HG03565 (cell line): ENCODE results near the gene MAT2B.

Experiments used
- ATAC-seq: cut with Tn5 transposase; IDR thresholded peaks from one replicate; pipeline ENCODE4 v1.9.1; 2021; ENCODE audit warnings: mild to moderate bottlenecking, moderate library complexity; ENCODE audit not compliant: unreplicated experiment

The MAT2B gene

DNA sequence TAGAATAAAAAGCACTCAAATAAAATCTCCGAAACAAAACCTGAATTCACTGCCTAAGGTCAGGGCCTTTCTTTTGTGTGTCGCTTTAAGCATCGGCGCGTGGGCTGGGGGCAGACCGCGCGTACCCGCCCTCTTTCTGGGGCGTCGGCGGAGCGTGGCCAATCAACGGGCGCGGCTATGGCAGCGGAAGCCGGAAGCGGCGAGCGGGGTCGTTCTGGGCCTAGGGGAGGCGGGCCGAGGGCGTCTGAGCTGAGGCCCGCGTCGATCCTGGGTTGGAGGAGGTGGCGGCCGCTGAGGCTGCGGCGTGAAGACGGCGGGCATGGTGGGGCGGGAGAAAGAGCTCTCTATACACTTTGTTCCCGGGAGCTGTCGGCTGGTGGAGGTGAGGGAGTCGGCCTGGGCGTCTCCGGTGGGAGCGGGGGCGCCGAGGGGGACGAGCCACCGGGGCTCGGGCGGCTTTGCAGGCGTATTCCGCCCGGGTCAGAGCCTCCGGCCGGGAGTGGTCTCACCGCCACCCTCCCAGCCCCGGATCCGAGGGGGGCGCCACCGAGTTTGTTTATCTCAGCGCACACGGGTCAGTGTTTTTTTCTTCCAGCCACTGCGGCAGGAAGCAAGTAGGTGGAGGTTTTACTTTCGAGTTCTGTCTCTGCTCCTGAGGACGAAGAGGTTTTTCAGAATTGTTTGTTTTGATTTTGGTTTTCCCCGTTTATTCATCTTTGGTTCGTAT, at the start of gene MAT2B:
TSS of gene MAT2B (plus strand) at position 252 of the 727 bp plus-strand sequence. CDS start at position 320, 68 bp downstream.
- peak; percentile 78 for ATAC-seq

DNA sequence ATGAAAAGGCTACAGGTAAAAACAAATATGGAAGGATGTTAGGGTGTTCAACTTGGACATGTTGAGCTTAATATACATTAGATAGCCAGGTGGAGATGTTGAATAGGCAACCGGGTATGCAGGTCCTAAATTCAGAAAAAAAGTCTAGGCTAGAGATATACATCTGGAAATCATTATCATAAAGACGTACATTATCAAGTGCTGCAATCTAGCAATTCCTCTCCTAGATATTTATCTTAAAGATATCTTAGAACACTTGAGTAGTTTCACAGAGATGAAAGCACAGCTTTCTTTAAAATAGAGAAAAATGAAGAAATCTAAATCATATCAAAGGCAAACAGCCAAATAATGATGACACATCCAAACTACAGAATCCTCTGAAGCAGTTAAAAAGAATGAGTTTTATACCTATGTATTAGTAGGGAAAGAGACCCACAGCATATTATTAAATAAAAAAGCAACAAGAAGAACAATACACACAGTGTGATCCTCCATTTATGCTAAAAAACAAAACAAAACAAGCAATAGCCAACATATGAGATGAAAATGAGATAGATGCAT, 49.3 kb upstream of the MAT2B start:
- ATAC-seq = no peak

DNA sequence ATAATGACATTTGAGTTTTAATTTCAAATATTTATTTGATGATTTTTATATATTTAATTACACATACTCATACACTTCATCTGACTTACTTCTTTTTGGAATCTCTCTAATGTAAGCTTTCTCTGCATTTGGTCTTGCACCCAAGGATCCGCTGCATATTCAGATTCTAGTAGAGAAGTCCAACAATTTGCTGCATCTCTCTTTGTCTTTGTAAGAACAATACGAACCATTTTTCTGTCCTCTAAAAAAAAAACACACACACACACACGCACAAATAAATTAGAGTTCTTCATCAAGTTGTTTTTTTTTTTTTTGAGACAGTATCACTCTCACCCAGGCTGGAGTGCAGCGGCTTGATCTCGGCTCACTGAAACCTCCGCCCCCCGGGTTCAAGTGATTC, 48.6 kb upstream of the MAT2B start:
- no peak for ATAC-seq

DNA sequence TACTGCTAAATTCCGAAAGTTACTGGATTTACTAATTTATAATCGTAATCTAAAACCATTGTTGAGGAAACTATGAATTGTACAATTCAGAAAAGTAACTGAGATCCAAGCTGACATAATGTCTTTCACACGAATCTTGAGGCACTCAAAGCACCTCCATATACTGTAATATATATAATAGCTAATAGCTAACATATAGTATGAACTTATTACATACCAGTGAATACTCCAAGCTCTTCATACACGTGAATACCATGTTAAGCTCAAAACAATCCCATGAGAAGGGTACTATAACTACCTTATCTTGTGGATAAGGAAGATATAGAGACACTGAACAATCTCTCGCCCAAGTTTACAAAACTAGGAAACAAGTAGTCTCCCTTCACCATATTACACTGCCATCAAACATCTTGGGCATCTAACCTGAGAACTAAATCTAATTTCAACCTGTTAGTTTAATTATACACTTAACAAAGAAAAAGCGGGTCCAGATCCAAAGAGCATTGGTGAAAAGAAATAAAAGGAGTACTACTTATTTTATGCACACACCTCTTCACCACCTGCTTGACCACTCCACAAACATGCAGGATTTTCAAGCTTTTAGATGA, 46.5 kb upstream of the MAT2B start:
- ATAC-seq = no peak

DNA sequence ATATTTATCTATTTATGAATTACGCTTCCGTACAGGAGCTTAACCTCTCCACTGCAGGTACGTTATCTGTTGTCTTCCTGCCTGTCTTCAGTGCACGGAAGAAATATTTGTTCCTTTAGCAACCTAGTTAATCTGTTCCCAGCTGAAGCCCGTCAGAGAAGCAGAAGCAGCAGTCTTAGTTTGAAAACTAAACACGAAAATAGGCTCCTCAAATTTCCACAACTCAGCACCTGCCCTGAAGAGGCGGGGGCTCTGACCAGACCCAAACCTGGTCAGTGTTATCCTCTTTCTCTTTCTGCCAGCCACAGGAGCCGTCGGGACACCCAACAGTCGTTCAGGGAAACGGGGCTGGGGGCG, 46.0 kb upstream of the MAT2B start:
- no peak for ATAC-seq

DNA sequence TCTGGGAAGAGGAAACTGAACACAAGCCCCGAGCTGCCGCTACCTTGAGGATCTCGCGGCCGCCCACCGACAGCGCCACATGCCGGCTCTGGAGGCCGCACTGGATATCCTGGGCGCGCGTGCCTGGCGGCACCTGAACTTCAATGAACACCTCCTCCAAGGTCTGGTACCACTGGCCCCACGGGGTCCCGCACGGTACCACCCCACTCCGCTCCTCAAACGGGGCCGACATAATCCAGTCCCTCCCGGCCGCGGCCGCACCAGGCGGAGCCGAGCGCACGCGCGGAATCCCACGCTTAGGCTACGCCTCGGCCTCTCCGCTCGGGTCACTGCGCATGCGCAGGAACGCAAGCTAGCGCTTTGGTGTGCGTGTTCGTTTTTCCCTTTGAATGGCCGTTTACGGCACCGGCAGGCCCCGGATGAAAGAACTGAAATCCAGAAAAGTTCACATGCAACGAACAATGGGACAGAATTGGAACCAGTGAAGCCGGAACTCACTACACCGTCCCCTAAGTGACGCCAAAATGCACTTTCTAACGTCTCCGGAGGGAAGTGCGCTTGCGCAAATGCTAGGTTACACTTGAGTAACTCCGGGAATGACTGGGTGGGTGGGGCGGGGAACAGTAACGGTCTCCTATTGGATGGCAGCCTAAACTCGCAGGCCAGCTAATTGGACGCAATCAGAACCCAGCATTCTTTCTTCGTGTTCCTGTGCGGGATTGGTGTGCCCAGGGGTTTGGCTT, 45.4 kb upstream of the MAT2B start, which contains the start of gene NUDCD2:
TSS of gene NUDCD2 (minus strand) at position 284 of the 743 bp plus-strand sequence. CDS start at position 232, 52 bp downstream.
- ATAC-seq = peak; percentile 71

DNA sequence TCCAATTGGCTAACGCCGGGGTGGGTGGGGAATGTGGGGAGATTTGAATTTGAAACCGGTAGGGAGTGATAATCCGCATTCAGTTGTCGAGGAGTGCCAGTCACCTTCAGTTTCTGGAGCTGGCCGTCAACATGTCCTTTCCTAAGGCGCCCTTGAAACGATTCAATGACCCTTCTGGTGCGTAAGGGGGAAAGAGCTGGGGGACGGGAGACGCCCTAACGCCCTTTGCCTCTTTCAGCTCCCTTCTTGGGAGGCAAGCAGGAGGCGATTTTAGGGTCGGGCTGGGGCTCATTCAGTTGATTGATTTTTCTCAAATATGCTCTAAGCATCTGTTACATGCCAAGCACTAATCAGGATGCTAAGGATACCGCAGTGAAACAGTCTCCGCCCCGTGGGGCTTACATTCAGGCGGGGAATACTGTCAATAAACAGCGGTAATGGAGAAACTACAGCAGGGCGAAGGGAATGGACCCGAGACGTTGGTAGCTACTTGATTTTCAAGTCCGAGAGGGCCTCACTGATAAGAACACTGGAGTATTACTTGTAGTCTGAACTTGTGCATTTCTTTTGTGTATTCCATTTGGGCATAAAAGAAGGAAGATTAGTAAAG, 44.8 kb upstream of the MAT2B start, which contains the start of gene HMMR:
TSS of gene HMMR (plus strand) at position 71 of the 610 bp plus-strand sequence. CDS start at position 132, 61 bp downstream.
- ATAC-seq = no peak

DNA sequence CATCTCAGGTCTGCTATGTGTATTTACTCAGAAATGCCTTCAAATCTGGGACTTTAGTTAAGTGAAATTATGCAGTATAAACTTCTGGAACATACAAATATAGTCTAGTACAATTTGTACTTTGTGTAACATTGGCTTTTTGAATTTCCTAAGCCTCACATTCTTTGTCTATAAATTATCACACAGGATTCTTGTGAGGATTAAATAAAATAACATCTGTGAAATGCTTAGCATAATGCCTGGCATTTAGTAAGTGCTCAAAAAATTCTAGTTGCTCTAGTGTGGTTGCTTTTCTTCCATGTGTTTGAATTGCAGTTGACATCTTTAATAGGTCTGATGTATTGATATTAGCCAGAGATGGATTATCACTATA, 42.4 kb upstream of the MAT2B start:
- ATAC-seq = no peak

DNA sequence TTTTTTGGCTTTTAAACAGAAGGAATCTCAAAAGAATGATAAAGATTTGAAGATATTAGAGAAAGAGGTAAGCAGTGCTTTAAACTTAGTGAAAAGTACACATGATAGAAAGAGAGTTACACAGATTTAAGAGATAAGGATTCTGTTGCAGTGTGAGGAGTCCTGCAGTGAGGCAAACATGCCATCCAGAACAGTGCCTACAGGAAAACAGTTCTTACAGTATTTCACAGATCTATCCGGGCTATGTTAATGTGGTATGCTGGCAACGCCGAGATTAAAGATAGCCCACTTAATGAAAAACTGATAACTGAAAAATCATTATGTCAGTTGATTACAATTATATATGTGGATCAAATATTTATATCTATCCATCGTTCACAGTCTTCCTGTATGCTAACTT, 37.7 kb upstream of the MAT2B start:
- ATAC-seq = no peak

DNA sequence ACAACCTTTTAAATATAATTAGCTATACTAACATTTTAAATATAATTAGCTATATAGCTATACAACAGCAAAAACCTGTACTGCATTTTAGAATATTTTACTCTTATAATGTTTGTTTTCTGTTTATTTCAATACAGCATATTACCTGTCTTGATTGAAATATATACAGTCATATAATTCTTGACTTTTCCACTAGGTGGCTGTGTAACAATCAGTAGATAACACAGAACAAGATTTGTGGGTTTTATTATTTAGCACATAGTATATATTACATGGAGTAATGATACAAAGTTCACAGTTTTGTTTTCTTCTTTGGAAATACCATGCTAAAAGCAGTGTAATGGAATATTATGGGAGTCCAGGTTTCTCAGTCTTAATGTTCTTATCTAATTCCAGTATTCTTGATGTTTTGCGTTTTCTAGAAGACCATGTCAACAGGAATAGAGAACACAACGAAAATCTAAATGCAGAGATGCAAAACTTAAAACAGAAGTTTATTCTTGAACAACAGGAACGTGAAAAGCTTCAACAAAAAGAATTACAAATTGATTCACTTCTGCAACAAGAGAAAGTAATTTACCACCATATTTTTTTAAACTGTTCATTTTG, 31.7 kb upstream of the MAT2B start:
- ATAC-seq = peak; percentile 67

DNA sequence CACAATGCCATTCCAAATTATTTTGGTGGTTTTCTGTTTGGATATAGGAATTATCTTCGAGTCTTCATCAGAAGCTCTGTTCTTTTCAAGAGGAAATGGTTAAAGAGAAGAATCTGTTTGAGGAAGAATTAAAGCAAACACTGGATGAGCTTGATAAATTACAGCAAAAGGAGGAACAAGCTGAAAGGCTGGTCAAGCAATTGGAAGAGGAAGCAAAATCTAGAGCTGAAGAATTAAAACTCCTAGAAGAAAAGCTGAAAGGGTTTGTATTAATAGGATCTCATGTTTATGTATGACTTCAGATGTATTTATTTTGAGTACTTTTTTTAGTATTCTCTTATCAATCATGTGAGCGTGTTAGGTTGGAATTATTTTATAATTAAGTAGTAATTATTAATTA, 30.0 kb upstream of the MAT2B start:
- ATAC-seq = no peak

DNA sequence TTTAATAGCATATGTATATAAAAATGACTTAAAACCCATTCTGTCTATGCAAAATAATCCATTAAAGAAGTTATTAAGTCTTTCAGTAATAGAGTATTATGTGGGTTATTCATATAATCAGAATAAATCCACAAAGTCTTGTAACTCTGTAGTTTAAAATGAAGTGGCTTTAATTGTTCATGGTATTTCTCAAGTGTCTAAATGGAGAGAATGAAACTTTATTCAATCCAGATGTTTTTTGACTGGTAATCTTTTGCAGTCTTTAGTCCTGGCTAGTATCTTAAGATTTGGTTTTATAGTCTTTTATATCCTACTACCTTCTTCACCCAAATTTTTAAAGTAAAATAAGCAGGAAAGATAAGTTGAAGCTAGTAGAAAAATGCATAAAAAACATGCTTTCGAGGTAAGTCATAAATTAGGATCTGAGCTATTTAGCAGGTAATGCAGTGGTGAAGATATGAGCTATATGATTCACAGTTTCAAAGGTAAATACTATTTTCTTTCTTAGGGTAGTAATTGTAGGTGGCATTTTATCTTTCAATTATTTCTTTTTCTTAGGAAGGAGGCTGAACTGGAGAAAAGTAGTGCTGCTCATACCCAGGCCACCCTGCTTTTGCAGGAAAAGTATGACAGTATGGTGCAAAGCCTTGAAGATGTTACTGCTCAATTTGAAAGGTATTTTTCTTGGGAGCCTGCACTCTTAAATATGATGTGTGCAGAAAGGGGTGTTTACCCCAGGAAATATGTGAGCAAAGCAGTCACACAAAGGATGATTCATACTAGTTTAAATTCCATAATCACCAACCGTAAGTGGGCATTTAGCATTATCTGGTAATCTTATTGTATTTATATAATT, 27.1 kb upstream of the MAT2B start:
- no peak for ATAC-seq

DNA sequence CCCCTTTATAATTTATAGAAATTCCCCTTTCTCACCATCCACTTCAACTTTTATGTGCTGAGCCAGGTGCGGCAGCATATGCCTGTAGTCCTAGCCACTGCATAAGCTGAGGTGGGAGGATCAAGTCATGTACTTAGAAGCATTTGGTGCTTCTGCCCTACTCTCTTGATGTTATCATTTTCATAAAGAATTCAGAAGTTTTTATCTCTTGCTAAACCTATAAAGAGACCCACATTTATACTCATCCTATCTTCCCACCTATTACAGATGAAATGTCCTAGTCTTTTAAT, 26.5 kb upstream of the MAT2B start:
- no peak for ATAC-seq

DNA sequence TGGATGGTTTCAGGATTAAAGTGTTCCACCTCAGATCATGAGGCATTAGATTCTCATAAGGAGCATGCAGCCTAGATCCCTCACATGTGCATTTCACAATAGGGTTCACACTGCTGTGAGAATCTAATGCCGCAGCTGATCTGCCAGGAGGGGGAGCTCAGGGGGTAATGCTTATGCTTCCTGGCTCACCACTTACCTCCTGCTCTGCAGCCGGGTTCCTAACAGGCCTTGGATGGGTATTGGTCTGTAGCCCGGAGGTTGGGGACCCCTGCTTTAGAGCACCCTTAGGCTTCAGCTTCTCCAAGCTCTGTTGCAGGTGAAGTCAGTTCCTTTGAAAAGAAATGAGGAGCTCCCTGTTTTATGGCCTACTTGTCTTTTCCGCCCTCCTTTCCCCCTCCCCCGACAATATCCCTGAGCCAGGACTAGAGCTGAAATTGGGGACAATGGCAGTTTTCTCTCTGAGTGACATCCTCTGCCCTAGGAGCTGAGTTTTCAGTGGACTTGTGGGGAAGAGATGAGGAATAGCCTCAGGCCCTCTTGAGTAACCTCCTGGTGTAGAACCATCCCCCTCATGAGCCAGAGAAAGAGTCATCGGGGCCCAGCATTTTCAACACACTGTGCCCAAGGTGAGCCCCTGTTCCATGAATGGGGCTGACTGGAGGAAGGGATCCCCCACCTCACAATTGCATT, 16.2 kb upstream of the MAT2B start:
- ATAC-seq = no peak

DNA sequence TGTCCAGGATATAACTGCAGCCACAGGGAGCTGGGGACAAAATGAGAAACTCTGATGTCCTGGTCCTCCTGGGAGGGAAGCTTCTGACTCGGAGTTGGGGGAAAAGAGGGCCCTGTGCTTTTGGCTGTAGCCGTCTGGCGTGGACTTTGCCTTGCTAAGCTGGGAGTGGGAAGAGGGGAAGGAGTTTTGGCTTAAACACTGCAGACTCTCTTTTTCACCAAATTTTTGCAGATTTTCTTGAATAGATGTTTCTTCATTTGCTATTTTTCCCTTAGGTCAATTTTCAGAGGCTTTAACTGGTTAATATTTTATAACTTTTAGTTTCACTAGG, 15.7 kb upstream of the MAT2B start:
- ATAC-seq = no peak

DNA sequence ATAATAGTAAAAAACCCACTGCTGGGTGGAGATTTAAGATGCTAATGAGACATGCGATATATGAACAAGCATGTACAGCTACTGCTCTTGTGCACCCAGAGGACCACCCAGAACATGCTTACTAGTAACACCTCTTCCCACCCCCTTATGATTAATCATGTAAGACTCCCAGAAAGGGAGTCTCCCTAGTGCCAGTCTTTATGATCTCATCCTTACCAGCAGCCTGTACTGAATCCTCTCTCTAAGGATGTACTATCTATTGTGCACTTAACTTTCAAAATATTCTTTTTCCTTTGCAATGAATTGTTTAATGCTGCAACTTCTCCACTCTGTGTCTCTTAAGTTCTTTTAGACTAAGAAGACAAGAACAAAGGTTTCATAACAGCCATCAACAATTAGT, 9.1 kb upstream of the MAT2B start:
- no peak for ATAC-seq

DNA sequence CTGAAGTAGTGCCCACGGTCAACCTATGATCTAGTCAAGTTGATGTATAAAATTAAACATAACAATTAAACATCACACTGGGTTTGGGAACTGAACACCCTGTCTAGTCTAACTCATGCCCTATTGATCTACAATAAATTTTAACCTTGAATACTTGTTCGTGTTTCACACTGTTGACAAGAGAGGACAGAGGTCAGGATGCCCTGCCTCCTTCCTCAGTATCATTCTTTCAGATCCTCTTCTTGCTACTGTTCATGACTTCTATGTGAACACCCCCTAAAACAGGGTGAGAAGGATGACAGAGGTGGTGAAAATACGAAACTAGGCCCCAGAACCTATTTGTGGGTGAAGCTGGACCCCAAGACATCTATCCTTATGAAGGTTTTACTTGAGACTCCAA, 8.1 kb upstream of the MAT2B start:
- no peak for ATAC-seq

DNA sequence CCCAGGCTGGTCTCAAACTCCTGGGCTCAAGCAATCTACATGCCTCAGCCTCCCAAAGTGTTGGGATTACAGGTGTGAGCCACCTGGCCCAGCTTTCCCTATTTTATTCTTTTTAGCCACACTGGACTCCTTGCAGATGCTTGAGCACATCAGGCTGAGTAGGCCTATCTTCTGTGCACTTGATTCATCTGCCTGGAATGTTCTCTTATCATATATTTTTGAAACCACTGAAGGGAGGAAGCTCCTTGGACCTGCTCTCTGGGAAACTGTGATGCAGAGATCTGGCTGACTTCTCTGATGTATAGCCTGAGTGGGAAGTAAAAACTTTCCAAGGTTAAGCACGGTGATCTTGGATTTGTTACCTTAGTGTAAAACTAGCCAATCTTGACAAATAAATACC, 6.5 kb upstream of the MAT2B start:
- ATAC-seq = no peak

DNA sequence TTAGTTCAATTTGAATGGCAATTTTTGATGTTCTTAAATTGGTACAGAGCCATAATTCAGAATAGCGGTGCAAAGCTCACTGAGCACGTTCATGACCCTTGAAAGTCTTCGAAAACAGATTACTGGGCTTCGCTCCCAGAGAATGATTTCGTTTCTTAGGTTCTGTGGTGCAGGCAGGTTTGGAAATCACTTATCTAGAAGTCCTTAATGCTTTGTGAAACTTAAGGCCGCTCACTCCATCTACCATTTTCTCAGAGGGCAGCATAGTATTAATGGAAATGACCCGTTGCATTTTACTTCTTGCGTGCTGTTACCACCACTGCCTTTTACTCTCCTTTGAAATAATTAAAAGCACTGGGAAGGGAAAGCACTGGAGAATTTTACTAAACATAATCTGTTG, 2.9 kb upstream of the MAT2B start:
- no peak for ATAC-seq
